ENCODE results near the gene CLCN5.

The CLCN5 gene

GRCh38 chrX:49995107-49995731 is 72.8 kb downstream of the CLCN5 start:
- TF ChIP-seq MAX (IDR thresholded peaks at IDR 0.05) (no peak), ZBTB7A (IDR thresholded peaks at IDR 0.05; ENCODE audit: low read depth) (no peak), FOXM1 (IDR thresholded peaks at IDR 0.05; ENCODE audit: borderline replicate concordance, low read depth) (no peak), TCF12 (IDR thresholded peaks at IDR 0.05; ENCODE audit: low read depth) (no peak), NFIC (IDR thresholded peaks at IDR 0.05) (no peak), EP300 (IDR thresholded peaks at IDR 0.05; ENCODE audit: borderline replicate concordance) (no peak), TEAD4 (IDR thresholded peaks at IDR 0.05) (no peak)

DNA sequence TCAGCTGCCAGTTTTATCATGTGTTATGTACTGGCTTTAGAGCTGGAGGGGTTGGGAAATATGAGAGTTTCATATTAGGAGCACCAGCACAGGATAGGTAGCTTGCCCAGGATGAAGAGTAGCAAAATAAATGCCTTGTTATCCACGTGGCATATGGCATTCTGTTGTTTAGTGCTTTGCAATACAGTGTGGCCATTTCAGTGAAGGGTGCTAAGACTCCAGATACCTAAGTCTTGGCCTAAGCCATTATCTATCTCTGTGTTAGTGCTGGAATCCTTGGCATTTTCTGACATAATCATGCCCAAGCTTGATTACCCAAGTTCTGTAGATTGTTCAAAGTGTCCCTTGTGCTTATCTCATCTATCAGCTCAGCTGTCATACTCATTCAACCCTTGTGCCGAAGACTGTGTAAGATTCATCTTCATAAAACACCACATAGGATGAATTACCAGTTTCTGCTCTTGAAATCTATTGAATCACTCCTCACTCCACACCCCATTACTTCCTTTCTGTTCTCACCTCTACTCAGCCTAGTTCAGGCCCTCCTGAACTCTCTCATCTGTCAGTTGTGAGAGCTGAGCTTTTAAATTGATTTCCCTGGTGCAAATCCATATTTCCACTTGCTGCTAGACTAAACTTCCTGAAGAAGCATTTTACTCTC is 73.5 kb downstream of the CLCN5 start:
- TF ChIP-seq TEAD4 (IDR thresholded peaks at IDR 0.05) (no peak), CREB1 (IDR thresholded peaks at IDR 0.05; ENCODE audit: low read depth) (no peak), CEBPB (IDR thresholded peaks at IDR 0.05) (no peak), EP300 (IDR thresholded peaks at IDR 0.05; ENCODE audit: borderline replicate concordance) (no peak), ZBTB7A (IDR thresholded peaks at IDR 0.05; ENCODE audit: low read depth) (no peak), MAX (IDR thresholded peaks at IDR 0.05) (no peak), NFIC (IDR thresholded peaks at IDR 0.05) (no peak), REST (IDR thresholded peaks at IDR 0.05; ENCODE audit: low read depth) (no peak)
- TF ChIP-seq, protein P1, sequence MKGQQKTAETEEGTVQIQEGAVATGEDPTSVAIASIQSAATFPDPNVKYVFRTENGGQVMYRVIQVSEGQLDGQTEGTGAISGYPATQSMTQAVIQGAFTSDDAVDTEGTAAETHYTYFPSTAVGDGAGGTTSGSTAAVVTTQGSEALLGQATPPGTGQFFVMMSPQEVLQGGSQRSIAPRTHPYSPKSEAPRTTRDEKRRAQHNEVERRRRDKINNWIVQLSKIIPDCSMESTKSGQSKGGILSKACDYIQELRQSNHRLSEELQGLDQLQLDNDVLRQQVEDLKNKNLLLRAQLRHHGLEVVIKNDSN (IDR thresholded peaks at IDR 0.05), result no peak

DNA sequence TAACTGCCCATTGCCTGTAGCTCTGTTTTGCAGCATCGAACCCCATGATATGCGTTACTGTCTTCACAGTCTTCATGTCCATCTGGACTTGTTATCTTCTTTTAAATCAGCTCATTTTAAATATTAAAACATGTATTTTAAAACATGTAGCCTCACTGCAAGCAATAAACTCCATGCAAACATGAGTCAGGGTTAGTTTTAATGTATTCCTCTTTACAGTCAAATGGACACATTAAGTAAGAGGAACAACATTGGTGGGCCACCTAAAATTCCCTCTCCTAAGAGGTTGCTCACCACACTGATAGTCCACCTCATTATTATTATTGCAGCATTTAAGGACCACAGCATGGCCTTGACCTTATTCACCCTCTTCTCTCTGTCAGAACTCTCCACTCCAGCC is 74.1 kb downstream of the CLCN5 start:
- TF ChIP-seq FOXM1 (IDR thresholded peaks at IDR 0.05; ENCODE audit: borderline replicate concordance, low read depth), result no peak

GRCh38 chrX:49999087-49999486 is 76.7 kb downstream of the CLCN5 start:
- TF ChIP-seq TEAD4 (IDR thresholded peaks at IDR 0.05) (no peak), MAX (IDR thresholded peaks at IDR 0.05) (no peak), CEBPB (IDR thresholded peaks at IDR 0.05) (no peak), YY1 (IDR thresholded peaks at IDR 0.05; ENCODE audit: low read depth) (no peak), TAF1 (IDR thresholded peaks at IDR 0.05; ENCODE audit: low read depth) (no peak), RAD21 (IDR thresholded peaks at IDR 0.05; ENCODE audit: low read depth) (no peak), FOXM1 (IDR thresholded peaks at IDR 0.05; ENCODE audit: borderline replicate concordance, low read depth) (no peak)
- TF ChIP-seq, protein P1 (IDR thresholded peaks at IDR 0.05), result no peak

DNA sequence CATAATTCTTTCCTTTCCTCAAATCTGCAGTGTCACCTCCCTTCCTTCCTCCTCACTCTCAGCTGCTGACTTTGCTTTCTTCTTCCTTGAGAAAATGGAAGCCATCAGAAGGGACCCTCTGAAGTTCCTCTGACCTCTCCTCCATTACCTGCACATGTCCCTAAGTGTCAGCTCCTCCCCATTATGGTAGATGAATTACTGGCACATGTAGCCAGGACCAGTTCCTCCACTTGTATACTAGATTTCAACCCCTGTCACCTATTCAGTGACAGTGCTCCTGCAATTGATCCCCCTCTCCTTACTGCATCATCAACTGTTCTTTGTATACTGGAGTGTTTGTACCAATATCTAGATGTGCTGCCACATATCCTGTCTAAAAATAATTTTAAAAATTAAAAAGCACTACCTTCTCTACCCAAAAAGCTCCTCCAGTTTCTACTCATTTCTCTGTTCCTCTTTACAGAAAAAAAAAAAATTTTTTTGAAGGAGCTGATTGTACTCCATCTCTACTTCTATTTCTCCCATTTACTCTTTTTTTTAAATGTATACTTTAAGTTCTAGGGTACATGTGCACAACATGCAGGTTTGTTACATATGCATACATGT is 78.6 kb downstream of the CLCN5 start:
- TF ChIP-seq YY1 (IDR thresholded peaks at IDR 0.05; ENCODE audit: low read depth) (no peak), CEBPB (IDR thresholded peaks at IDR 0.05) (no peak), NFIC (IDR thresholded peaks at IDR 0.05) (no peak), RAD21 (IDR thresholded peaks at IDR 0.05; ENCODE audit: low read depth) (no peak), TCF12 (IDR thresholded peaks at IDR 0.05; ENCODE audit: low read depth) (no peak), TAF1 (IDR thresholded peaks at IDR 0.05; ENCODE audit: low read depth) (no peak), CREB1 (IDR thresholded peaks at IDR 0.05; ENCODE audit: low read depth) (no peak)

DNA sequence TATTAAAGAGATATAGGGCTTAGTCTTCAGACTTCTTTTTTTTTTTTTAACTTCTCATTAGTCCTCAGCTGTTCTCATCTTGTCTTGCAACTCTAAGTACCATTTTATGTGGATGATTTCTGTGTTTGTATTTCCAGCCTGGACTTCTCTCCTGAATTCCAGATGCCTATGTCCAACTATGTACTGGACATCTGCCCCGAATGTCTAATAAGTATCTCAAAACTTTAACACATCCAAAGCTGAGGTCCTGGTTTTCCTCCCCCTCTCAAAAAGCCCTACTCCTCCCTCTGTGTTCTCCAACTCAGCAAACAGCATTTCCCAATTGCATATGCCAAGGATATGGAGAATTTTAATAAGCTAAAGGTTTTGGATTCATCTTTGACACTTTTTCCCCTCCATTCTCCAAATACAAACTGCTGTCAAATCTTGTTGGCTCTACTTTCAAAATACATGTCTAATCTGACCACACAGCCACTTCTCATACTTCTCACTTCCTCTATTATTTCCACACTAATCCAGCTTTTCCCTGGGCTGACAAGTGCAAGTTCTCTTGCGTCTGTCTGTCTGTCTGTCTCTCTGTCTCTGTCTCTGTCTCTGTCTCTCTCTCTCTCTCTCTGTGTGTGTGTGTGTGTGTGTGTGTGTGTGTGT is 79.8 kb downstream of the CLCN5 start:
- no peak for TF ChIP-seq REST (IDR thresholded peaks at IDR 0.05; ENCODE audit: low read depth)
- no peak for TF ChIP-seq RAD21 (IDR thresholded peaks at IDR 0.05; ENCODE audit: low read depth)
- no peak for TF ChIP-seq FOXM1 (IDR thresholded peaks at IDR 0.05; ENCODE audit: borderline replicate concordance, low read depth)
- TF ChIP-seq EGR1 (IDR thresholded peaks at IDR 0.05), result no peak
- TF ChIP-seq YY1 (IDR thresholded peaks at IDR 0.05; ENCODE audit: low read depth), result no peak
- TF ChIP-seq EP300 (IDR thresholded peaks at IDR 0.05; ENCODE audit: borderline replicate concordance), result no peak
- TF ChIP-seq CREB1 (IDR thresholded peaks at IDR 0.05; ENCODE audit: low read depth), result no peak
- TF ChIP-seq TCF12 (IDR thresholded peaks at IDR 0.05; ENCODE audit: low read depth), result no peak
- TF ChIP-seq TAF1 (IDR thresholded peaks at IDR 0.05; ENCODE audit: low read depth), result no peak
- no peak for TF ChIP-seq TEAD4 (IDR thresholded peaks at IDR 0.05)
- no peak for TF ChIP-seq MAX (IDR thresholded peaks at IDR 0.05)
- TF ChIP-seq NFIC (IDR thresholded peaks at IDR 0.05), result no peak
- TF ChIP-seq, protein P1 (IDR thresholded peaks at IDR 0.05), result no peak
- no peak for TF ChIP-seq ZBTB7A (IDR thresholded peaks at IDR 0.05; ENCODE audit: low read depth)
- TF ChIP-seq CEBPB (IDR thresholded peaks at IDR 0.05), result no peak
